DND-41 (cell line): ENCODE measurements around the gene CHPF.

Source experiments
- EZH2 ChIP-seq: IDR thresholded peaks from 3 replicates; pipeline ENCODE4 v1.6.1; 2012; ENCODE audit warnings: borderline replicate concordance, low read depth, mild to moderate bottlenecking, moderate library complexity, low read length, inconsistent platforms; ENCODE audit not compliant: severe bottlenecking
- TF ChIP-seq, protein P1 (sequence below): IDR thresholded peaks from 2 replicates; pipeline ENCODE4 v1.5.1; 2012; ENCODE audit warnings: borderline replicate concordance, low read length, moderate library complexity, mild to moderate bottlenecking; ENCODE audit not compliant: poor library complexity, severe bottlenecking; ENCODE audit errors: extremely low read depth

DNA sequence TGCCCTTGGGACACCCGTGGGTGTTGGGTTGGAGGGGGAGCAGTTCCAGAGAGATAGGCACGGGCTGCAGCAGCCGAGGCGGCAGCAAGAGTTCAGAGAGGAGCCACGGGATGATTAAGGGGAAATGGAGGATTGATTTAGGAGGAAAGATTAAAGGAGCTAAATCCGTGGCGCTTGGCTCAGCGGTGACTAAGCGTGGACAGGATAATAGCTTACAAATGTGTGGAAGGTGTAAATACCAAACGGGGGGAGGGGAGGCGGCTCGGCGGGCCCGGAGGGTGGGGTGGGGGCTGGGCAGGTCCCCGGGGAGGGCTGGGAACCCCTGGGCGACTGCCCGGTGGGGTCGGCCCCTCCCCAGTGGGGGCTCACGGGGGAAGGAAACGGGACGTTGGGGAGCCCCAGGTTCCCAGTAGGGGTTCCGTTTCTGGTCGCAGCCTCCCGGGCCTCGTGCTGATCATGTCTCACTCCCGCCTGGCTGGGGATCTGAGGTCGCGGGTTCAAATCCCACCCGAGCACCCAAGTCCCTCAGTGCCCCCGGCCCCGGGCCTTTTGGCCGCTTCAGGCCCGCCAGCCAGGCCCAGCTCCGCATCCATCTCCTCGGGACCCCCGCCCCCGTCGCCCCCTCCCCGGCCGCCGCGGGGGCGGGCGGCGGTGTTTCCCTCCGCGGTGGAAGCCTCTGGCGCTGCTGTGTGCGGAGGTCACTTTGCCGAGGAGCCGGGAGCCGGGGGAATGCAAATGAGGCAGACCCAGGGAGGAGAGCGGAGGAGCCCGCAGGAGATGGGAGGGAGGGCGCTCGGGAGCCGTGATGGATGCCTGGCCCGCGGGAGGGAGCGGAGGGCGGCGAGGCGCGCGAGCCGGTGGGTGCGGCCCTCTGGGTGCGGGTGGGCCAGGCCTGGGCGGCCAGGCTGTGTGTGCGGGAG, 21.2 kb downstream of the CHPF start:
- TF ChIP-seq, protein P1, sequence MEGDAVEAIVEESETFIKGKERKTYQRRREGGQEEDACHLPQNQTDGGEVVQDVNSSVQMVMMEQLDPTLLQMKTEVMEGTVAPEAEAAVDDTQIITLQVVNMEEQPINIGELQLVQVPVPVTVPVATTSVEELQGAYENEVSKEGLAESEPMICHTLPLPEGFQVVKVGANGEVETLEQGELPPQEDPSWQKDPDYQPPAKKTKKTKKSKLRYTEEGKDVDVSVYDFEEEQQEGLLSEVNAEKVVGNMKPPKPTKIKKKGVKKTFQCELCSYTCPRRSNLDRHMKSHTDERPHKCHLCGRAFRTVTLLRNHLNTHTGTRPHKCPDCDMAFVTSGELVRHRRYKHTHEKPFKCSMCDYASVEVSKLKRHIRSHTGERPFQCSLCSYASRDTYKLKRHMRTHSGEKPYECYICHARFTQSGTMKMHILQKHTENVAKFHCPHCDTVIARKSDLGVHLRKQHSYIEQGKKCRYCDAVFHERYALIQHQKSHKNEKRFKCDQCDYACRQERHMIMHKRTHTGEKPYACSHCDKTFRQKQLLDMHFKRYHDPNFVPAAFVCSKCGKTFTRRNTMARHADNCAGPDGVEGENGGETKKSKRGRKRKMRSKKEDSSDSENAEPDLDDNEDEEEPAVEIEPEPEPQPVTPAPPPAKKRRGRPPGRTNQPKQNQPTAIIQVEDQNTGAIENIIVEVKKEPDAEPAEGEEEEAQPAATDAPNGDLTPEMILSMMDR = no peak
- TF ChIP-seq EZH2 = no peak
